SK-N-SH (cell line): ENCODE results near the gene FRRS1L. TPM values are rescaled to one million over a fixed set of nuclear protein-coding genes. Genes with fewer than 3 reads are reported as not detected.

Experiments used
- CTCF ChIA-PET: fragments of 300-600, 350-600 bp; formaldehyde crosslinking; extraction: SDS; loops from one replicate; lab custom pipeline; 2021; lab: Yijun Ruan, JAX
- POLR2A ChIA-PET: fragments of 350-600 bp; sonication (Branson Sonifier 250); formaldehyde crosslinking; extraction: SDS; loops from one replicate; lab custom pipeline; 2020; ENCODE audit warnings: antibody characterized with exemption, inconsistent platforms; lab: Yijun Ruan, JAX
- DNase-seq: peaks from one replicate; pipeline ENCODE4 v3.0.0; 2012
- H2AFZ ChIP-seq: fragments of 200-600 bp; sonication (generic); 2 replicates; pipeline ENCODE4 v1.8.1; 2016; ENCODE audit warnings: antibody characterized with exemption, mild to moderate bottlenecking, low read depth
- H3F3A ChIP-seq: fragments of 200-600 bp; sonication (generic); replicated peaks from 2 replicates; pipeline ENCODE3; 2016; ENCODE audit warnings: antibody characterized with exemption, mild to moderate bottlenecking; ENCODE audit not compliant: insufficient read depth
- H3K27ac ChIP-seq, 2 experiments: fragments of 200-500 bp in 1 of 2; fragments of 200-600 bp in 1 of 2; sonication (Bioruptor generic) in 1 of 2; sonication (generic), shearing (Covaris generic) in 1 of 2; 2 replicates each; pipeline versions ENCODE4 v1.5.1 to v1.6.1; 2014 to 2016; ENCODE audit warnings: low read depth in 2 of 2, inconsistent platforms in 1 of 2, low read length in 1 of 2, mild to moderate bottlenecking in 1 of 2, mixed read lengths in 1 of 2
- H3K27me3 ChIP-seq: fragments of 200-600 bp; sonication (generic), shearing (Covaris generic); 2 replicates; pipeline ENCODE4 v1.6.1; 2016; ENCODE audit warnings: mixed run types; ENCODE audit not compliant: insufficient read depth
- H3K36me3 ChIP-seq, 2 experiments: fragments of 200-500 bp in 1 of 2; fragments of 200-600 bp in 1 of 2; sonication (Bioruptor generic) in 1 of 2; sonication (generic) in 1 of 2; replicated peaks in 1 of 2; 2 replicates each; pipeline versions ENCODE3 to v1.5.1; 2014 to 2016; ENCODE audit warnings: low read length in 1 of 2, mild to moderate bottlenecking in 1 of 2; ENCODE audit not compliant: insufficient read depth in 2 of 2, control insufficient read depth in 1 of 2
- H3K4me1 ChIP-seq, 2 experiments: fragments of 200-500 bp in 1 of 2; fragments of 200-600 bp in 1 of 2; sonication (Bioruptor generic) in 1 of 2; sonication (generic), shearing (Covaris generic) in 1 of 2; 2 replicates each; pipeline versions ENCODE4 v1.5.1 to v1.6.1; 2014 to 2016; ENCODE audit warnings: low read depth in 1 of 2, low read length in 1 of 2, mixed run types in 1 of 2; ENCODE audit not compliant: insufficient read depth in 2 of 2, control insufficient read depth in 1 of 2
- H3K4me2 ChIP-seq: fragments of 200-600 bp; sonication (generic), shearing (Covaris generic); 2 replicates; pipeline ENCODE4 v1.6.1; 2017; ENCODE audit warnings: mixed run types
- H3K4me3 ChIP-seq, 2 experiments: fragments of 200-500 bp in 1 of 2; fragments of 200-600 bp in 1 of 2; sonication (Bioruptor generic) in 1 of 2; sonication (generic), shearing (Covaris generic) in 1 of 2; 2 replicates each; pipeline versions ENCODE4 v1.5.1 to v1.8.1; 2014 to 2016; ENCODE audit warnings: low read depth in 2 of 2, inconsistent platforms in 1 of 2, low read length in 1 of 2, mild to moderate bottlenecking in 1 of 2, mixed read lengths in 1 of 2, moderate library complexity in 1 of 2
- H3K79me2 ChIP-seq: fragments of 200-600 bp; sonication (generic); 2 replicates; pipeline ENCODE4 v1.8.1; 2017; ENCODE audit warnings: mild to moderate bottlenecking; ENCODE audit not compliant: insufficient read depth
- H3K9ac ChIP-seq: fragments of 200-600 bp; sonication (generic); 2 replicates; pipeline ENCODE4 v1.6.1; 2017; ENCODE audit warnings: mixed run types
- H3K9me2 ChIP-seq: fragments of 200-600 bp; sonication (generic); 2 replicates; pipeline ENCODE4 v1.6.1; 2017; ENCODE audit warnings: mixed run types
- H3K9me3 ChIP-seq: fragments of 200-600 bp; sonication (generic); 2 replicates; pipeline ENCODE4 v1.6.1; 2017; ENCODE audit warnings: mixed run types, mild to moderate bottlenecking, moderate library complexity
- H4K20me1 ChIP-seq: fragments of 200-600 bp; sonication (generic); 2 replicates; pipeline ENCODE4 v1.6.1; 2017; ENCODE audit warnings: mild to moderate bottlenecking, mixed run types; ENCODE audit not compliant: insufficient read depth
- ELF1 ChIP-seq: IDR thresholded peaks from 2 replicates; pipeline ENCODE4 v1.4.0; 2012
- FOXJ3 ChIP-seq: sonication (generic); formaldehyde crosslinking; IDR thresholded peaks from 2 replicates; pipeline ENCODE4 v1.5.1; 2020; ENCODE audit warnings: mild to moderate bottlenecking, missing genetic modification reagents
- FOXM1 ChIP-seq: IDR thresholded peaks from 2 replicates; pipeline ENCODE4 v1.4.0; 2012; ENCODE audit warnings: low read depth, mild to moderate bottlenecking
- GABPA ChIP-seq: IDR thresholded peaks from 2 replicates; pipeline ENCODE4 v1.4.0; 2012; ENCODE audit warnings: low read depth, mild to moderate bottlenecking
- MEF2A ChIP-seq: IDR thresholded peaks from 2 replicates; pipeline ENCODE4 v1.4.0; 2012; ENCODE audit warnings: low read depth, borderline replicate concordance
- MXI1 ChIP-seq: IDR thresholded peaks from 2 replicates; pipeline ENCODE4 v1.6.1; 2012; ENCODE audit warnings: mild to moderate bottlenecking, low read depth, low read length, improper control_type of control experiment
- NFIC ChIP-seq: IDR thresholded peaks from 2 replicates; pipeline ENCODE4 v1.4.0; 2012; ENCODE audit warnings: borderline replicate concordance
- NRF1 ChIP-seq: IDR thresholded peaks from 2 replicates; pipeline ENCODE4 v1.6.1; 2012; ENCODE audit warnings: low read depth, mild to moderate bottlenecking, low read length
- RCOR1 ChIP-seq: fragments of 150-350 bp; IDR thresholded peaks from 2 replicates; pipeline ENCODE4 v1.6.1; 2017; ENCODE audit warnings: antibody characterized with exemption, low read length
- RFX5 ChIP-seq: IDR thresholded peaks from 2 replicates; pipeline ENCODE4 v1.6.1; 2012; ENCODE audit warnings: mild to moderate bottlenecking, improper control_type of control experiment, low read length
- RXRA ChIP-seq: IDR thresholded peaks from 2 replicates; pipeline ENCODE4 v1.4.0; 2012; ENCODE audit warnings: low read depth, mild to moderate bottlenecking, borderline replicate concordance
- TCF12 ChIP-seq: IDR thresholded peaks from 2 replicates; pipeline ENCODE4 v1.4.0; 2012
- WGBS: methylation state at CpG from one replicate; pipeline ENCODE4 v1.1.6; 2017; ENCODE audit warnings: low lambda C conversion rate; 5-methylcytosine and 5-hydroxymethylcytosine counted together
- polyA plus RNA-seq, 3 experiments: library from polyadenylated mRNA; depleted of rRNA; stranded (reverse); fragments of >200 nt; gene quantifications; 2 replicates each; pipeline ENCODE4 v1.2.3, GENCODE V29; 2012
- TF ChIP-seq, protein P1 (sequence below): fragments of 200-600 bp; sonication (generic); IDR thresholded peaks from 2 replicates; pipeline ENCODE4 v1.6.1; 2017; ENCODE audit warnings: antibody characterized with exemption, mild to moderate bottlenecking, moderate library complexity
- TF ChIP-seq, protein P2 (sequence below): IDR thresholded peaks from 2 replicates; pipeline ENCODE4; 2012

Gene FRRS1L
- polyA plus RNA-seq, 1 of the 3 experiments (the other 2 are of a cell fraction): 3.7 TPM

DNA sequence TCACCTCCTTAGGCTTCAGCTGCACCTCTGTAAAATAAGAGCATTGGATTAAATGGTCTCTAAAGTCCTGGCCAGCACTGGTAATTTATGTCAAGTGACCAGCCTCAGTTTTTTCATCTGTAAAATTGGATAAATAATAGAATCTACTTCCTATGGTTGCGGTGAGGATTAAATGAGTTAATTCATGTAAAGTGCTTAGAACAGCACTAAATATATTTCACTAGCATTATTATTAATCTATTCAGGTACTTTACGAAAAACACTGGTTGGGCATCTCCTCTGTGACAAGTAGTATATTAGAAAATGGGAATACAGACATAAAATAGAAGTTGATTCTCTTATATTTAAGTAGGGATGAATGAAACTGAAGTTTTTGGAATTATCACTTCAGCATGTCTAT is 33.5 kb downstream of the FRRS1L start:
- no peaks in the 10 kb centered on the region for H3K79me2 ChIP-seq
- H3K4me2 ChIP-seq: no peak overlapping the region
- TF ChIP-seq TCF12 (no peak), MXI1 (no peak), MEF2A (no peak), NRF1 (no peak), NFIC (no peak), ELF1 (no peak), FOXJ3 (CRISPR knock-in tag) (no peak), RCOR1 (no peak), RFX5 (no peak), GABPA (no peak), RXRA (no peak)
- TF ChIP-seq, protein P1, sequence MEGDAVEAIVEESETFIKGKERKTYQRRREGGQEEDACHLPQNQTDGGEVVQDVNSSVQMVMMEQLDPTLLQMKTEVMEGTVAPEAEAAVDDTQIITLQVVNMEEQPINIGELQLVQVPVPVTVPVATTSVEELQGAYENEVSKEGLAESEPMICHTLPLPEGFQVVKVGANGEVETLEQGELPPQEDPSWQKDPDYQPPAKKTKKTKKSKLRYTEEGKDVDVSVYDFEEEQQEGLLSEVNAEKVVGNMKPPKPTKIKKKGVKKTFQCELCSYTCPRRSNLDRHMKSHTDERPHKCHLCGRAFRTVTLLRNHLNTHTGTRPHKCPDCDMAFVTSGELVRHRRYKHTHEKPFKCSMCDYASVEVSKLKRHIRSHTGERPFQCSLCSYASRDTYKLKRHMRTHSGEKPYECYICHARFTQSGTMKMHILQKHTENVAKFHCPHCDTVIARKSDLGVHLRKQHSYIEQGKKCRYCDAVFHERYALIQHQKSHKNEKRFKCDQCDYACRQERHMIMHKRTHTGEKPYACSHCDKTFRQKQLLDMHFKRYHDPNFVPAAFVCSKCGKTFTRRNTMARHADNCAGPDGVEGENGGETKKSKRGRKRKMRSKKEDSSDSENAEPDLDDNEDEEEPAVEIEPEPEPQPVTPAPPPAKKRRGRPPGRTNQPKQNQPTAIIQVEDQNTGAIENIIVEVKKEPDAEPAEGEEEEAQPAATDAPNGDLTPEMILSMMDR: no peak
- TF ChIP-seq, protein P2, sequence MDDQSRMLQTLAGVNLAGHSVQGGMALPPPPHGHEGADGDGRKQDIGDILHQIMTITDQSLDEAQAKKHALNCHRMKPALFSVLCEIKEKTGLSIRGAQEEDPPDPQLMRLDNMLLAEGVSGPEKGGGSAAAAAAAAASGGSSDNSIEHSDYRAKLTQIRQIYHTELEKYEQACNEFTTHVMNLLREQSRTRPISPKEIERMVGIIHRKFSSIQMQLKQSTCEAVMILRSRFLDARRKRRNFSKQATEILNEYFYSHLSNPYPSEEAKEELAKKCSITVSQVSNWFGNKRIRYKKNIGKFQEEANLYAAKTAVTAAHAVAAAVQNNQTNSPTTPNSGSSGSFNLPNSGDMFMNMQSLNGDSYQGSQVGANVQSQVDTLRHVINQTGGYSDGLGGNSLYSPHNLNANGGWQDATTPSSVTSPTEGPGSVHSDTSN: no peak
- H3K9ac ChIP-seq: no peak overlapping the region
- ChIA-PET POLR2A (no interaction called here), CTCF (no interaction called here)
- H2AFZ ChIP-seq: no peak overlapping the region
- H3K4me3 ChIP-seq: no peak overlapping the region
- H3K27ac ChIP-seq: no peak overlapping the region
- H3K36me3 ChIP-seq: no peaks in the 10 kb centered on the region
- WGBS: 88% methylated on average over 2 of the region's 2 CpGs
- H3K9me3 ChIP-seq: no peaks in the 10 kb centered on the region
- H3K27me3 ChIP-seq: no peaks in the 10 kb centered on the region
- no peak for DNase-seq
- no peaks in the 10 kb centered on the region for H3F3A ChIP-seq
- H4K20me1 ChIP-seq: no peaks in the 10 kb centered on the region
- no peaks in the 10 kb centered on the region for H3K9me2 ChIP-seq
- H3K4me1 ChIP-seq: no peaks in the 10 kb centered on the region

DNA sequence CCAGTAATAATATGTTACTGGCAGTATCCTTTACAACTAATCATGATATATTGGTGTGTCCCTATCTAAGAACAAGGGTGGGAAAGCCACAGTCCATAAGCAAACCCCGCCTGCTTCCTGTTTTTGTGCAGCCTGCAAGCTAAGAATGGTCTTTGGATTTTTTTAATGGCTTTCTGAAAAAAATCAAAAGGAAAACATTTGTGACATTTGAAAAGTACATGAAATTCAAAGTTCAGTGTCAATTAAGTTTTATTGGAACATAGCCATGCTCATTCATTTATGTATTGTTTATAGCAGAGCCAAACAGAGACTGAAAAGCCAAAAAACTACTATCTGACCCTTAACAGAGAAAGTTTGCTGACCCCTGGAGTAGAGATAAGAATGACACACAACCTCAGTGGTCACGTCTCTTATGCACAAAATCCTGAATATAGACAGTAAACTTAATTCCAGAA is 34.5 kb downstream of the FRRS1L start:
- H3K9me2 ChIP-seq: no peaks in the 10 kb centered on the region
- no peaks in the 10 kb centered on the region for H4K20me1 ChIP-seq
- no peaks in the 10 kb centered on the region for H3K27me3 ChIP-seq
- no peak overlapping the region for H3K4me2 ChIP-seq
- H3K9me3 ChIP-seq: no peaks in the 10 kb centered on the region
- no peak overlapping the region for H3K4me3 ChIP-seq
- no peaks in the 10 kb centered on the region for H3F3A ChIP-seq
- H3K9ac ChIP-seq: no peak overlapping the region
- H3K27ac ChIP-seq: no peak overlapping the region
- WGBS: 88% methylated on average over 2 of the region's 2 CpGs
- no peaks in the 10 kb centered on the region for H3K36me3 ChIP-seq
- no peak for DNase-seq
- ChIA-PET POLR2A (no interaction called here), CTCF (no interaction called here)
- no peaks in the 10 kb centered on the region for H3K79me2 ChIP-seq
- TF ChIP-seq, protein P1: 0 out of 2 replicates have a peak, but pooled peaks have one; percentile 11
- TF ChIP-seq FOXM1: no peak
- no peak overlapping the region for H2AFZ ChIP-seq
- H3K4me1 ChIP-seq: no peaks in the 10 kb centered on the region
